ENCODE measurements around the gene DNAJC16.
"Not testable (repeated sequence)": the region's sequence is repeated elsewhere in the genome, so short reads cannot be mapped to it uniquely, and the experiment has no call there.

DNA sequence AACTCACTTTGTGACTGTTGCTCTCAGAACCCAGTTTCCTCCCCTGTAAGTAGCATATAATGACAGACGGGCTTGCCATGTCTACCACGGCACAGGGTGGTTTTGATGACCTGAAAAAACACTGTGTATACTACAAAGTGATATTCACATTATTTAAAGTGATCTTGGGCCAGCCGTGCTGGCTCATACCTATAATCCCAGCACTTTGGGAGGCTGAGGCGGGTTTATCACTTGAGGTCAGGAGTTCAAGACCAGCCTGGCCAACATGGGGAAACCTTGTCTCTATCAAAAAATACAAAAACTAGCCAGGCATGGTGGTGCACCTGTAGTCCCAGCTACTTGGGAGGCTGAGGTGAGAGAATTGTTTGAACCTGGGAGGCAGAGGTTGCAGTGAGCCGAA is 12.1 kb upstream of the DNAJC16 start:
- TF ChIP-seq BHLHE40 (IDR thresholded peaks at IDR 0.05; ENCODE audit: low read depth, low read length); MXI1 (IDR thresholded peaks at IDR 0.05; ENCODE audit: borderline replicate concordance, low read depth, low read length); CEBPB (IDR thresholded peaks at IDR 0.05; ENCODE audit: low read depth, low read length); POLR2A (IDR thresholded peaks at IDR 0.05; ENCODE audit: low read depth, low read length); MAZ (IDR thresholded peaks at IDR 0.05; ENCODE audit: borderline replicate concordance, low read depth, low read length); RAD21 (IDR thresholded peaks at IDR 0.05; ENCODE audit: low read length); SMC3 (IDR thresholded peaks at IDR 0.05; ENCODE audit: low read depth, low read length); MAFK (IDR thresholded peaks at IDR 0.05; ENCODE audit: low read depth, low read length): not testable (repeated sequence)
- TF ChIP-seq, protein P1, sequence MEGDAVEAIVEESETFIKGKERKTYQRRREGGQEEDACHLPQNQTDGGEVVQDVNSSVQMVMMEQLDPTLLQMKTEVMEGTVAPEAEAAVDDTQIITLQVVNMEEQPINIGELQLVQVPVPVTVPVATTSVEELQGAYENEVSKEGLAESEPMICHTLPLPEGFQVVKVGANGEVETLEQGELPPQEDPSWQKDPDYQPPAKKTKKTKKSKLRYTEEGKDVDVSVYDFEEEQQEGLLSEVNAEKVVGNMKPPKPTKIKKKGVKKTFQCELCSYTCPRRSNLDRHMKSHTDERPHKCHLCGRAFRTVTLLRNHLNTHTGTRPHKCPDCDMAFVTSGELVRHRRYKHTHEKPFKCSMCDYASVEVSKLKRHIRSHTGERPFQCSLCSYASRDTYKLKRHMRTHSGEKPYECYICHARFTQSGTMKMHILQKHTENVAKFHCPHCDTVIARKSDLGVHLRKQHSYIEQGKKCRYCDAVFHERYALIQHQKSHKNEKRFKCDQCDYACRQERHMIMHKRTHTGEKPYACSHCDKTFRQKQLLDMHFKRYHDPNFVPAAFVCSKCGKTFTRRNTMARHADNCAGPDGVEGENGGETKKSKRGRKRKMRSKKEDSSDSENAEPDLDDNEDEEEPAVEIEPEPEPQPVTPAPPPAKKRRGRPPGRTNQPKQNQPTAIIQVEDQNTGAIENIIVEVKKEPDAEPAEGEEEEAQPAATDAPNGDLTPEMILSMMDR (conservative IDR thresholded peaks at IDR 0.05; ENCODE audit: low read depth, low read length), result not testable (repeated sequence)
- TF ChIP-seq, protein P2, sequence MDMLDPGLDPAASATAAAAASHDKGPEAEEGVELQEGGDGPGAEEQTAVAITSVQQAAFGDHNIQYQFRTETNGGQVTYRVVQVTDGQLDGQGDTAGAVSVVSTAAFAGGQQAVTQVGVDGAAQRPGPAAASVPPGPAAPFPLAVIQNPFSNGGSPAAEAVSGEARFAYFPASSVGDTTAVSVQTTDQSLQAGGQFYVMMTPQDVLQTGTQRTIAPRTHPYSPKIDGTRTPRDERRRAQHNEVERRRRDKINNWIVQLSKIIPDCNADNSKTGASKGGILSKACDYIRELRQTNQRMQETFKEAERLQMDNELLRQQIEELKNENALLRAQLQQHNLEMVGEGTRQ (IDR thresholded peaks at IDR 0.05; ENCODE audit: low read depth, low read length), result not testable (repeated sequence)

All from IMR-90 (cell line).